AG09309 (cell line): ENCODE measurements around the gene OR6M1.

Experiments used
- DNase-seq: peaks from one replicate; pipeline ENCODE4 v3.0.0-alpha.2; 2010; ENCODE audit warnings: low read depth
- H3K4me3 ChIP-seq: 2 replicates; pipeline ENCODE4 v1.5.1; 2011; ENCODE audit warnings: mild to moderate bottlenecking, low read depth, low read length, moderate library complexity; ENCODE audit not compliant: control insufficient read depth
- TF ChIP-seq, protein P1 (sequence below): IDR thresholded peaks from 2 replicates; pipeline ENCODE4 v1.5.1; 2011; ENCODE audit warnings: mild to moderate bottlenecking, low read depth, low read length, inconsistent platforms; ENCODE audit not compliant: insufficient read depth, control insufficient read depth; ENCODE audit errors: missing control alignments

Gene OR6M1, protein sequence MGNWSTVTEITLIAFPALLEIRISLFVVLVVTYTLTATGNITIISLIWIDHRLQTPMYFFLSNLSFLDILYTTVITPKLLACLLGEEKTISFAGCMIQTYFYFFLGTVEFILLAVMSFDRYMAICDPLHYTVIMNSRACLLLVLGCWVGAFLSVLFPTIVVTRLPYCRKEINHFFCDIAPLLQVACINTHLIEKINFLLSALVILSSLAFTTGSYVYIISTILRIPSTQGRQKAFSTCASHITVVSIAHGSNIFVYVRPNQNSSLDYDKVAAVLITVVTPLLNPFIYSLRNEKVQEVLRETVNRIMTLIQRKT

DNA sequence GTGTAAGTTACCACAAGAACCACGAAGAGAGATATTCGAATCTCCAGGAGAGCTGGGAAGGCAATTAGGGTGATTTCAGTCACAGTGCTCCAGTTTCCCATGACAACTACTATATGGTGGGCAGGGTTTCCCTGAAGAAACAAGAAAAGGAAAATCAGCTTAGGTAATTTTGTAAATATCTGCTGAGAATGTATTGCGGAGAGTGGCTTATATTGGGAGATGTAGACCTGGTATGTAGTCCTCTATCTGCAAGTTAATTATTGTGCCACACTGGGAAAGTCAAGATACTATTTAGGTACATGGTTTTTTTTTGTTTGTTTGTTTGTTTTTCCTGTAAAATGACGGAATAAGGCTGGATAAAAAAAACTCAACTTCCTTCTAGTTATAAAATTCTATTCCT, at the start of gene OR6M1:
OR6M1 (minus strand) TSS at position 101 of the 400 bp plus-strand sequence; CDS start at position 101, 0 bp downstream.
- no peak within 1 kb of the TSS for H3K4me3 ChIP-seq
- TF ChIP-seq, protein P1, sequence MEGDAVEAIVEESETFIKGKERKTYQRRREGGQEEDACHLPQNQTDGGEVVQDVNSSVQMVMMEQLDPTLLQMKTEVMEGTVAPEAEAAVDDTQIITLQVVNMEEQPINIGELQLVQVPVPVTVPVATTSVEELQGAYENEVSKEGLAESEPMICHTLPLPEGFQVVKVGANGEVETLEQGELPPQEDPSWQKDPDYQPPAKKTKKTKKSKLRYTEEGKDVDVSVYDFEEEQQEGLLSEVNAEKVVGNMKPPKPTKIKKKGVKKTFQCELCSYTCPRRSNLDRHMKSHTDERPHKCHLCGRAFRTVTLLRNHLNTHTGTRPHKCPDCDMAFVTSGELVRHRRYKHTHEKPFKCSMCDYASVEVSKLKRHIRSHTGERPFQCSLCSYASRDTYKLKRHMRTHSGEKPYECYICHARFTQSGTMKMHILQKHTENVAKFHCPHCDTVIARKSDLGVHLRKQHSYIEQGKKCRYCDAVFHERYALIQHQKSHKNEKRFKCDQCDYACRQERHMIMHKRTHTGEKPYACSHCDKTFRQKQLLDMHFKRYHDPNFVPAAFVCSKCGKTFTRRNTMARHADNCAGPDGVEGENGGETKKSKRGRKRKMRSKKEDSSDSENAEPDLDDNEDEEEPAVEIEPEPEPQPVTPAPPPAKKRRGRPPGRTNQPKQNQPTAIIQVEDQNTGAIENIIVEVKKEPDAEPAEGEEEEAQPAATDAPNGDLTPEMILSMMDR = no peak
- no peak for DNase-seq

GRCh38 chr11:123853038-123853437, 46.9 kb upstream of the OR6M1 start:
- DNase-seq = no peak
- TF ChIP-seq, protein P1 = no peak
- H3K4me3 ChIP-seq = no peak overlapping the region

DNA sequence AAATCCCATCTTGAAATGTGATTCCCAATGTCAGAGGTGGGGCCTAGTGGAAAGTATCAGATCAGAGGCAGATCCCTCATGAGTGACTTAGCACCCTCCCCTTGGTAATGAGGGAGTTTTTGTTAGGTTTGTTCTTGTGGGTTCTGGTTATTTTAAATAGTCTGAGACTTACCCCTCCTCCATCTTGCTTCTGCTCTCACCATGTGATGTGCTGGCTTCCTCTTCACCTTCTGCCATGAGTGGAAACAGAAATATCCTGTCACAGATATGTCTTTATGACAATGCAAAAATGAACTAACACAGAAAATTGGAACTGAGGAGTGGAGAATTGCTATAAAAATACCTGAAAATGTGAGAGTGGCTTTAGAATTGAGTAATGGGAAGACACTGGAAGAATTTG, 46.2 kb upstream of the OR6M1 start:
- TF ChIP-seq, protein P1 = no peak
- DNase-seq = no peak
- H3K4me3 ChIP-seq = no peak overlapping the region

DNA sequence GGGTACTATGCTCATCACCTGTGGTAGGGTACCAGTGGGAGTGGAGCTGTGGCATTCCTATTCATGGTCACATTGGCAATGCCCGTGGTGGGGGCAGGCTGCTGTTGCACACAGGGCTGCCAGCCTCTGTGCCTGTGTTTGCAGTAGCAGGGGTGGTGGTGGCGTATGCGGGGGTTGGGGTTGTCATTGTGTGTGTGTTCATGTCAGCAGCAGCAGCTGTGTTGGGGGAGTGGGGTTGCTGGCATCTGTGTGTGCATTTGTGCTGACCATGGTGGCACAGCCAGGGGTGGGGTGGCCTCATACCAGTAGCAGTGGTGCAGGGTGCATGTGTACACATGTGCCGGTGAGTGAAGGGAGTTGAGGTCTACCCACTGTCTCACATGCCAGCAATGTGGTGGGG, 45.0 kb upstream of the OR6M1 start:
- DNase-seq = no peak
- H3K4me3 ChIP-seq = no peak overlapping the region

DNA sequence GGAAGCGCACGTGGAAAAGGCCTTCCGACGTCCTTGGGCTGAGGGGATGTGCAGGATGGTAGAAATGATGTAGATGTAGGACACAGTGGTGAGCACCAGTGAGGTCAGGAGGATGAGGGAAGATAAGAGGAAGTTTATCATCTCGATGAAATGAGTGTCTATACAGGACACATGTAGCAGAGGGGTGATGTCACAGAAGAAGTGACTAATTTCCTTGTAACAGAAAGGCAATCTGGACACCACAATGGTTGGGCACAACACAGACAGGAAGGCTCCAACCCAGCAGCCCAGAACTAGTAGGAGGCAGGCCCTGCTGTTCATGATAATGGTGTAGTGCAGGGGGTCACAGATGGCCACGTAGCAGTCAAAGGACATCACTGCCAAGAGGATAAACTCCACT, 35.0 kb upstream of the OR6M1 start:
- H3K4me3 ChIP-seq = no peak overlapping the region
- DNase-seq = no peak
- TF ChIP-seq, protein P1 = no peak

More for the DNA sequence above, 45.0 kb upstream of the OR6M1 start:
- TF ChIP-seq, protein P1 = no peak

DNA sequence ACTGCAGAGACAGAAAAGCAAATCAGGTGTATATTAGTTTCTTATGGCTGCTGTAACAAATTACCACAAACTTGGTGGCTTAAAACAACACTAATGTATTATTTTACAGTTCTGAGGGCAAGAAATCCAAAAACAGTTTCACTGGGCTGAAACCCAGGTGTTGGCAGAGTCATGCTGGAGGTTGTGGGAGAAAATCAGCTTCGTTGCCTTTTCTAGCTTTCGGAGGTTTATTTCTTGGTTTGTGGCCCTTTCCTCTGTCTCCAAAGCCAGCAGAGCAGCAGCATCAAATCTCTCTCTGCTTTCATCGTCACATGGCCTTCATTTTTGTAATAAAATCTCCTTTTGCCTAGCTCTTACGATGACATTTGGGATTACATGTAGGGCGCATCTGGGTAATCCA, 33.0 kb upstream of the OR6M1 start:
- H3K4me3 ChIP-seq = no peak overlapping the region
- no peak for DNase-seq
- TF ChIP-seq, protein P1 = no peak
